GM23338 (cell line): Measurements from ENCODE around the gene IPCEF1. TPM values are rescaled to one million over a fixed set of nuclear protein-coding genes. Genes with fewer than 3 reads are reported as not detected.

ENCODE experiments used
- ATAC-seq: fragments of 200-7000 bp; cut with Tn5 transposase; 3 replicates; pipeline ENCODE4 v1.9.1; 2020
- DNase-seq: peaks from one replicate; pipeline ENCODE4 v3.0.0-alpha.2; 2015; ENCODE audit warnings: low spot score
- H2AFZ ChIP-seq: fragments of 200-600 bp; sonication (generic); 2 replicates; pipeline ENCODE4 v1.8.0; 2016; ENCODE audit warnings: antibody characterized with exemption, mild to moderate bottlenecking, moderate library complexity
- H3F3A ChIP-seq: fragments of 200-600 bp; sonication (generic); replicated peaks from 2 replicates; pipeline ENCODE4 v1.8.0; 2017; ENCODE audit warnings: antibody characterized with exemption, mixed run types, low read depth
- H3K27ac ChIP-seq: fragments of 200-600 bp; sonication (generic); 2 replicates; pipeline ENCODE4 v1.6.1; 2016; ENCODE audit warnings: low read depth
- H3K27me3 ChIP-seq: fragments of 200-600 bp; sonication (generic); 2 replicates; pipeline ENCODE4 v1.8.0; 2016; ENCODE audit warnings: mild to moderate bottlenecking, mixed run types, moderate library complexity; ENCODE audit not compliant: insufficient read depth
- H3K36me3 ChIP-seq: fragments of 200-600 bp; sonication (generic); 2 replicates; pipeline ENCODE4 v1.8.0; 2016; ENCODE audit warnings: mild to moderate bottlenecking; ENCODE audit not compliant: insufficient read depth
- H3K4me1 ChIP-seq: fragments of 200-600 bp; sonication (generic); 2 replicates; pipeline ENCODE4 v1.8.0; 2016; ENCODE audit warnings: mild to moderate bottlenecking, moderate library complexity; ENCODE audit not compliant: insufficient read depth
- H3K4me2 ChIP-seq: fragments of 200-600 bp; sonication (generic); 2 replicates; pipeline ENCODE4 v1.7.1; 2017; ENCODE audit warnings: mixed run types
- H3K4me3 ChIP-seq: fragments of 200-600 bp; sonication (generic); 2 replicates; pipeline ENCODE4 v1.6.1; 2016; ENCODE audit warnings: mixed run types
- H3K79me2 ChIP-seq: fragments of 200-600 bp; sonication (generic); replicated peaks from 2 replicates; pipeline ENCODE4 v1.8.0; 2017; ENCODE audit warnings: mild to moderate bottlenecking; ENCODE audit not compliant: insufficient read depth
- H3K9me2 ChIP-seq: fragments of 200-600 bp; sonication (generic); 2 replicates; pipeline ENCODE4 v1.8.0; 2017; ENCODE audit not compliant: insufficient read depth
- H4K20me1 ChIP-seq: fragments of 200-600 bp; sonication (generic); replicated peaks from 2 replicates; pipeline ENCODE4 v1.8.0; 2017; ENCODE audit warnings: mild to moderate bottlenecking; ENCODE audit not compliant: insufficient read depth
- H3K27ac Mint-ChIP-seq: 2 replicates; pipeline ENCODE4 v1.8.0; 2020; ENCODE audit warnings: inconsistent platforms, mild to moderate bottlenecking, moderate library complexity, mixed read lengths
- H3K27me3 Mint-ChIP-seq: 3 replicates; pipeline ENCODE4 v1.8.0; 2022; ENCODE audit warnings: low read depth, mild to moderate bottlenecking, moderate library complexity, mixed read lengths, inconsistent platforms; ENCODE audit not compliant: insufficient read depth, poor library complexity
- H3K36me3 Mint-ChIP-seq: 3 replicates; pipeline ENCODE4 v1.8.0; 2021; ENCODE audit warnings: low read depth, mild to moderate bottlenecking, inconsistent platforms, moderate library complexity, mixed read lengths
- H3K4me1 Mint-ChIP-seq: 3 replicates; pipeline ENCODE4 v1.8.0; 2020; ENCODE audit warnings: mild to moderate bottlenecking, inconsistent platforms, mixed read lengths
- H3K4me3 Mint-ChIP-seq: 3 replicates; pipeline ENCODE4 v1.8.0; 2021; ENCODE audit warnings: moderate library complexity, mild to moderate bottlenecking, inconsistent platforms, mixed read lengths
- H3K9me3 Mint-ChIP-seq: 3 replicates; pipeline ENCODE4 v1.8.0; 2020; ENCODE audit warnings: moderate library complexity, mild to moderate bottlenecking, inconsistent platforms, mixed read lengths
- CREB1 ChIP-seq: fragments of 250-450 bp; sonication (Bioruptor Pico); IDR thresholded peaks from 2 replicates; pipeline ENCODE4 v1.5.0; 2020; ENCODE audit warnings: low read depth, mild to moderate bottlenecking, moderate library complexity
- CTCF ChIP-seq, 2 experiments: fragments of 200-600 bp in 1 of 2; sonication (generic) in 1 of 2; conservative IDR thresholded peaks; 2 replicates each; pipeline versions ENCODE4 v1.5.1 to v1.6.1; 2016 to 2017; ENCODE audit warnings: antibody characterized with exemption in 2 of 2, low read depth in 2 of 2, mild to moderate bottlenecking in 2 of 2, moderate library complexity in 1 of 2
- EZH2 ChIP-seq: fragments of 200-600 bp; sonication (generic); IDR thresholded peaks from one replicate; pipeline ENCODE4 v1.8.0; 2017; ENCODE audit warnings: antibody characterized with exemption, mild to moderate bottlenecking, low read depth; ENCODE audit not compliant: unreplicated experiment
- EZH2phosphoT487 ChIP-seq: fragments of 200-600 bp; sonication (generic); IDR thresholded peaks from one replicate; pipeline ENCODE4 v1.8.1; 2018; ENCODE audit warnings: antibody characterized with exemption; ENCODE audit not compliant: unreplicated experiment
- JUNB ChIP-seq: IDR thresholded peaks from one replicate; pipeline ENCODE4 v1.6.1; 2016; ENCODE audit warnings: antibody characterized with exemption; ENCODE audit not compliant: unreplicated experiment
- NANOG ChIP-seq: IDR thresholded peaks from 2 replicates; pipeline ENCODE4 v1.6.1; 2016; ENCODE audit warnings: antibody characterized with exemption, borderline replicate concordance
- POLR2AphosphoS5 ChIP-seq: IDR thresholded peaks from 2 replicates; pipeline ENCODE4 v1.6.1; 2016; ENCODE audit warnings: antibody characterized with exemption, low read depth
- REST ChIP-seq: IDR thresholded peaks from one replicate; pipeline ENCODE4 v1.6.1; 2018; ENCODE audit warnings: antibody characterized with exemption; ENCODE audit not compliant: unreplicated experiment
- STAT1 ChIP-seq: IDR thresholded peaks from one replicate; pipeline ENCODE4 v1.6.1; 2016; ENCODE audit warnings: antibody characterized with exemption; ENCODE audit not compliant: unreplicated experiment
- ZNF114 ChIP-seq: fragments of 250-450 bp; sonication (Bioruptor Pico); IDR thresholded peaks from 2 replicates; pipeline ENCODE4 v1.5.0; 2020; ENCODE audit warnings: mild to moderate bottlenecking, moderate library complexity
- ZNF331 ChIP-seq: fragments of 250-450 bp; sonication (Bioruptor Pico); IDR thresholded peaks from 2 replicates; pipeline ENCODE4 v1.5.0; 2020; ENCODE audit warnings: low read depth, mild to moderate bottlenecking, moderate library complexity
- polyA plus RNA-seq: library from polyadenylated mRNA; unstranded; fragments of >200 nt; fragmentation: Nextera tagmentation; extraction: Ambion mirVana; gene quantifications from 2 replicates; pipeline ENCODE4 v1.2.1, GENCODE V29; 2016
- total RNA-seq: library from RNA; depleted of rRNA; stranded (reverse); fragments of >200 nt; shearing (Covaris generic); gene quantifications from 2 replicates; pipeline ENCODE4 v1.2.3, GENCODE V29; 2014

The IPCEF1 gene
- total and polyA plus RNA-seq, 2 experiments from 2014 or later: 0.15 to 1.8 TPM

- Mint-ChIP-seq H3K36me3 (no peaks in the 10 kb centered on the region), H3K27ac (no peak overlapping the region), H3K4me3 (no peak overlapping the region), H3K4me1 (peaks cover 7% of the 10 kb centered on the region; the same call in 1 of the 3 replicates), H3K27me3 (peaks cover 1% of the 10 kb centered on the region), H3K9me3 (no peaks in the 10 kb centered on the region)
- no peak for DNase-seq
- TF ChIP-seq JUNB (no peak), ZNF114 (CRISPR knock-in tag) (no peak), CTCF (conservative IDR thresholded peaks at IDR 0.05; ENCODE audit: low read depth in 2 of 2) (no peak), NANOG (no peak), REST (no peak), EZH2phosphoT487 (no peak), EZH2 (no peak)
- Histone ChIP-seq H3K4me2 (no peak overlapping the region), H3K4me1 (no peaks in the 10 kb centered on the region), H3F3A (no peaks in the 10 kb centered on the region), H3K27me3 (no peaks in the 10 kb centered on the region), H3K4me3 (no peak overlapping the region), H3K36me3 (no peaks in the 10 kb centered on the region), H3K9me2 (peaks cover 5% of the 10 kb centered on the region; the same call in 1 of the 2 replicates), H4K20me1 (no peaks in the 10 kb centered on the region), H3K79me2 (no peaks in the 10 kb centered on the region), H3K27ac (no peak overlapping the region), H2AFZ (no peak overlapping the region)
- no peak for ATAC-seq
Observed at GRCh38 chr6:154228521-154228905, 128.1 kb downstream of the IPCEF1 start.

- no peak overlapping the region for H3K27ac Mint-ChIP-seq
- H3K9me3 Mint-ChIP-seq: no peaks in the 10 kb centered on the region
- no peak for DNase-seq
- Histone ChIP-seq H3K4me1 (no peaks in the 10 kb centered on the region), H3F3A (no peaks in the 10 kb centered on the region), H3K27ac (no peak overlapping the region), H3K36me3 (no peaks in the 10 kb centered on the region), H2AFZ (no peak overlapping the region), H3K9me2 (peaks cover 5% of the 10 kb centered on the region; the same call in 1 of the 2 replicates), H3K27me3 (no peaks in the 10 kb centered on the region), H3K4me2 (no peak overlapping the region), H3K4me3 (no peak overlapping the region), H4K20me1 (no peaks in the 10 kb centered on the region), H3K79me2 (no peaks in the 10 kb centered on the region)
- no peak for ATAC-seq
- H3K4me1 Mint-ChIP-seq: peaks cover 7% of the 10 kb centered on the region; the same call in 1 of the 3 replicates
- no peak overlapping the region for H3K4me3 Mint-ChIP-seq
- no peaks in the 10 kb centered on the region for H3K36me3 Mint-ChIP-seq
- peaks cover 1% of the 10 kb centered on the region for H3K27me3 Mint-ChIP-seq
- TF ChIP-seq CTCF (conservative IDR thresholded peaks at IDR 0.05; ENCODE audit: low read depth in 2 of 2) (no peak), EZH2phosphoT487 (no peak), REST (no peak), ZNF331 (CRISPR knock-in tag) (no peak), JUNB (no peak), STAT1 (no peak), CREB1 (CRISPR knock-in tag) (no peak), POLR2AphosphoS5 (no peak)
Observed at GRCh38 chr6:154227862-154228520, 128.6 kb downstream of the IPCEF1 start.
